H1 (cell line): Measurements from ENCODE around the gene ZNF750. TPM values are rescaled to one million over a fixed set of nuclear protein-coding genes. Genes with fewer than 3 reads are reported as not detected.

Source experiments
- CTCF ChIA-PET: fragments of 300-600 bp; sonication (Branson Sonifier 250); formaldehyde crosslinking; loops from one replicate; lab custom pipeline; 2021; ENCODE audit not compliant: partially characterized antibody; lab: Charles Lee
- POLR2A ChIA-PET: fragments of 300-600 bp; sonication (Branson Sonifier 250); formaldehyde crosslinking; loops from one replicate; lab custom pipeline; 2021; ENCODE audit warnings: inconsistent platforms; ENCODE audit not compliant: partially characterized antibody; lab: Charles Lee
- DNase-seq, 2 experiments: peaks; one replicate each; pipeline versions ENCODE4 v3.0.0 to v3.0.0-alpha.2; 2010 to 2022; ENCODE audit warnings: low spot score in 2 of 2, low read depth in 1 of 2, mixed read lengths in 1 of 2
- FAIRE-seq: peaks from 2 replicates; lab custom pipeline; 2011; peaks lifted over from hg19 to GRCh38; lab: Jason Lieb, UNC
- H2AFZ ChIP-seq: 2 replicates; pipeline ENCODE4 v1.8.1; 2012; ENCODE audit warnings: low read length, inconsistent platforms
- H2AK5ac ChIP-seq: 2 replicates; pipeline ENCODE4 v1.6.1; 2013; ENCODE audit warnings: low read depth, low read length
- H2BK120ac ChIP-seq: replicated peaks from 2 replicates; pipeline ENCODE3; 2013; ENCODE audit warnings: low read depth, low read length, inconsistent platforms
- H2BK12ac ChIP-seq: 2 replicates; pipeline ENCODE4 v1.6.1; 2013; ENCODE audit warnings: low read depth, low read length
- H2BK15ac ChIP-seq: 2 replicates; pipeline ENCODE4 v1.6.1; 2013; ENCODE audit warnings: low read length
- H2BK20ac ChIP-seq: 2 replicates; pipeline ENCODE4 v1.6.1; 2013; ENCODE audit warnings: low read length
- H2BK5ac ChIP-seq: 2 replicates; pipeline ENCODE4 v1.6.1; 2013; ENCODE audit warnings: low read depth, low read length
- H3K14ac ChIP-seq: 2 replicates; pipeline ENCODE4 v1.6.1; 2013; ENCODE audit warnings: inconsistent platforms; ENCODE audit not compliant: insufficient read length
- H3K18ac ChIP-seq: 2 replicates; pipeline ENCODE4 v1.6.1; 2013; ENCODE audit warnings: low read length; ENCODE audit errors: extremely low read depth
- H3K23ac ChIP-seq: 2 replicates; pipeline ENCODE4 v1.6.1; 2013; ENCODE audit warnings: inconsistent platforms; ENCODE audit not compliant: insufficient read length
- H3K23me2 ChIP-seq: 2 replicates; pipeline ENCODE4 v1.6.1; 2013; ENCODE audit warnings: low read depth, low read length
- H3K27ac ChIP-seq: 2 replicates; pipeline ENCODE4 v1.6.1; 2011; ENCODE audit warnings: low read depth, low read length, inconsistent platforms
- H3K27me3 ChIP-seq, 4 experiments: replicated peaks in 1 of 4; 1 replicate in 1 of 4; 2 replicates in 3 of 4; pipeline versions ENCODE4 v1.6.1 to v1.8.1; 2011 to 2013; ENCODE audit warnings: low read length in 3 of 4, mild to moderate bottlenecking in 3 of 4, inconsistent platforms in 2 of 4, mixed read lengths in 2 of 4, moderate library complexity in 1 of 4; ENCODE audit not compliant: control insufficient read depth in 3 of 4, insufficient read depth in 3 of 4; ENCODE audit errors: extremely low read depth in 1 of 4
- H3K36me3 ChIP-seq, 4 experiments: 2 replicates each; pipeline versions ENCODE4 v1.6.1 to v1.8.1; 2011 to 2013; ENCODE audit warnings: mild to moderate bottlenecking in 4 of 4, low read length in 3 of 4, moderate library complexity in 2 of 4, control low read depth in 1 of 4, inconsistent platforms in 1 of 4; ENCODE audit not compliant: insufficient read depth in 4 of 4, control insufficient read depth in 2 of 4
- H3K4ac ChIP-seq: replicated peaks from 2 replicates; pipeline ENCODE3; 2013; ENCODE audit warnings: low read length, low read depth, mixed read lengths, inconsistent platforms; ENCODE audit not compliant: insufficient read length
- H3K4me1 ChIP-seq, 4 experiments: replicated peaks in 1 of 4; 1 replicate in 1 of 4; 2 replicates in 3 of 4; pipeline versions ENCODE4 v1.6.1 to v1.8.1; 2011 to 2013; ENCODE audit warnings: low read length in 3 of 4, inconsistent platforms in 2 of 4, mixed read lengths in 1 of 4; ENCODE audit not compliant: insufficient read depth in 4 of 4, control insufficient read depth in 3 of 4
- H3K4me2 ChIP-seq, 2 experiments: 2 replicates each; pipeline versions ENCODE4 v1.6.1 to v1.8.1; 2011 to 2013; ENCODE audit warnings: low read depth in 2 of 2, low read length in 2 of 2, control low read depth in 1 of 2, inconsistent platforms in 1 of 2, mild to moderate bottlenecking in 1 of 2; ENCODE audit not compliant: insufficient read depth in 1 of 2
- H3K4me3 ChIP-seq, 4 experiments: fragments of 200-600, 300-600 bp in 1 of 4; sonication (generic), shearing (Covaris generic), sonication (Bioruptor Twin) in 1 of 4; 2 replicates each; pipeline versions ENCODE4 v1.5.1 to v1.8.1; 2011 to 2016; ENCODE audit warnings: low read length in 4 of 4, low read depth in 3 of 4, control low read depth in 2 of 4, inconsistent platforms in 2 of 4, mild to moderate bottlenecking in 2 of 4, mixed read lengths in 1 of 4, moderate library complexity in 1 of 4; ENCODE audit not compliant: insufficient read depth in 2 of 4; ENCODE audit errors: extremely low read depth in 1 of 4
- H3K56ac ChIP-seq: replicated peaks from 2 replicates; pipeline ENCODE3; 2013; ENCODE audit warnings: low read depth, mild to moderate bottlenecking, mixed read lengths, low read length, inconsistent platforms; ENCODE audit not compliant: insufficient read length
- H3K79me1 ChIP-seq: 2 replicates; pipeline ENCODE4 v1.6.1; 2013; ENCODE audit warnings: low read depth, low read length, control low read depth
- H3K79me2 ChIP-seq, 2 experiments: 2 replicates each; pipeline versions ENCODE4 v1.6.1 to v1.8.1; 2012 to 2013; ENCODE audit warnings: low read length in 2 of 2, mild to moderate bottlenecking in 2 of 2, inconsistent platforms in 1 of 2; ENCODE audit not compliant: insufficient read depth in 2 of 2, control insufficient read depth in 1 of 2
- H3K9ac ChIP-seq, 4 experiments: replicated peaks in 1 of 4; 1 replicate in 1 of 4; 2 replicates in 3 of 4; pipeline versions ENCODE4 v1.6.1 to v1.8.1; 2011 to 2013; ENCODE audit warnings: low read depth in 3 of 4, low read length in 3 of 4, control low read depth in 2 of 4, mild to moderate bottlenecking in 2 of 4, moderate library complexity in 2 of 4, inconsistent platforms in 1 of 4; ENCODE audit errors: extremely low read depth in 1 of 4
- H3K9me3 ChIP-seq, 2 experiments: 2 replicates each; pipeline versions ENCODE4 v1.6.1 to v1.8.1; 2012 to 2013; ENCODE audit warnings: mild to moderate bottlenecking in 2 of 2, moderate library complexity in 2 of 2, control low read depth in 1 of 2, inconsistent platforms in 1 of 2, low read depth in 1 of 2, low read length in 1 of 2, mixed read lengths in 1 of 2; ENCODE audit not compliant: insufficient read depth in 2 of 2
- H4K20me1 ChIP-seq, 2 experiments: replicated peaks in 1 of 2; 2 replicates each; pipeline versions ENCODE3 to v1.8.1; 2011 to 2013; ENCODE audit warnings: inconsistent platforms in 2 of 2, low read length in 2 of 2, mild to moderate bottlenecking in 1 of 2; ENCODE audit not compliant: insufficient read depth in 2 of 2, control insufficient read depth in 1 of 2
- H4K5ac ChIP-seq: 2 replicates; pipeline ENCODE4 v1.6.1; 2013; ENCODE audit warnings: low read length, low read depth, mixed read lengths, inconsistent platforms; ENCODE audit not compliant: insufficient read length
- H4K8ac ChIP-seq: 2 replicates; pipeline ENCODE4 v1.8.0; 2013; ENCODE audit warnings: mild to moderate bottlenecking, moderate library complexity, low read length, inconsistent platforms; ENCODE audit not compliant: insufficient read depth; ENCODE audit errors: extremely low read depth
- H4K91ac ChIP-seq: replicated peaks from 2 replicates; pipeline ENCODE3; 2013; ENCODE audit warnings: low read length, mixed read lengths, inconsistent platforms; ENCODE audit not compliant: insufficient read length
- ASH2L ChIP-seq: fragments of 200-600, 300-600 bp; sonication (generic); IDR thresholded peaks from one replicate; pipeline ENCODE4 v1.7.1; 2017; ENCODE audit warnings: low read length
- BACH1 ChIP-seq: IDR thresholded peaks from 2 replicates; pipeline ENCODE4 v1.6.1; 2012; ENCODE audit warnings: low read length, improper control_type of control experiment
- CHD2 ChIP-seq: IDR thresholded peaks from 2 replicates; pipeline ENCODE4 v1.6.1; 2012; ENCODE audit warnings: low read length, improper control_type of control experiment
- GABPA ChIP-seq: IDR thresholded peaks from 2 replicates; pipeline ENCODE4 v1.6.1; 2011; ENCODE audit warnings: mild to moderate bottlenecking, low read length, moderate library complexity, borderline replicate concordance; ENCODE audit not compliant: insufficient read depth
- HDAC6 ChIP-seq: IDR thresholded peaks from one replicate; pipeline ENCODE4 v1.7.1; 2012; ENCODE audit warnings: low read depth, mild to moderate bottlenecking, inconsistent platforms, low read length, moderate library complexity
- POLR2A ChIP-seq, 2 experiments: IDR thresholded peaks; 1 replicate in 1 of 2; 2 replicates in 1 of 2; pipeline ENCODE4 v1.6.1; 2011; ENCODE audit warnings: low read depth in 2 of 2, low read length in 2 of 2, mild to moderate bottlenecking in 2 of 2; ENCODE audit errors: control extremely low read depth in 1 of 2
- RAD21 ChIP-seq, 2 experiments: IDR thresholded peaks in 1 of 2; conservative IDR thresholded peaks in 1 of 2; 2 replicates each; pipeline ENCODE4 v1.6.1; 2011; ENCODE audit warnings: low read depth in 2 of 2, low read length in 2 of 2, improper control_type of control experiment in 1 of 2, inconsistent platforms in 1 of 2, mild to moderate bottlenecking in 1 of 2, moderate library complexity in 1 of 2
- RBBP5 ChIP-seq: IDR thresholded peaks from 2 replicates; pipeline ENCODE4 v1.7.1; 2012; ENCODE audit warnings: low read depth, mild to moderate bottlenecking, inconsistent platforms, low read length, moderate library complexity, borderline replicate concordance
- SIX5 ChIP-seq: IDR thresholded peaks from 2 replicates; pipeline ENCODE4 v1.6.1; 2011; ENCODE audit warnings: mild to moderate bottlenecking, low read depth, low read length
- SP4 ChIP-seq: IDR thresholded peaks from 2 replicates; pipeline ENCODE4 v1.6.1; 2012; ENCODE audit warnings: low read length, inconsistent platforms
- TCF12 ChIP-seq: IDR thresholded peaks from 2 replicates; pipeline ENCODE4 v1.6.1; 2011; ENCODE audit warnings: low read depth, mild to moderate bottlenecking, low read length
- YY1 ChIP-seq: IDR thresholded peaks from 2 replicates; pipeline ENCODE4 v1.6.1; 2011; ENCODE audit warnings: low read depth, mild to moderate bottlenecking, low read length
- WGBS, 2 experiments: shearing (Covaris generic) in 1 of 2; methylation state at CpG; one replicate each; pipeline versions ENCODE4 v1.1.6 to v1.1.7; 2013 to 2015; ENCODE audit warnings: low lambda C conversion rate in 2 of 2, mixed read lengths in 2 of 2, inconsistent platforms in 1 of 2, low coverage in 1 of 2, missing lambda C conversion rate in 1 of 2; ENCODE audit not compliant: insufficient replicate concordance in 2 of 2, insufficient coverage in 1 of 2, insufficient read length in 1 of 2; ENCODE audit errors: extremely low coverage in 1 of 2, missing lambda C conversion rate in 1 of 2; 5-methylcytosine and 5-hydroxymethylcytosine counted together
- polyA plus RNA-seq, 7 experiments: library from polyadenylated mRNA; depleted of rRNA in 3 of 7; stranded (reverse) in 5 of 7; unstranded in 2 of 7; fragments of >200 nt in 5 of 7; fragments of 200-250 nt in 2 of 7; gene quantifications; 1 replicate in 5 of 7; 2 replicates in 1 of 7; 4 replicates in 1 of 7; pipeline versions ENCODE4 v1.2.1 to v1.2.3, GENCODE V29; 2011 to 2013; ENCODE audit warnings: missing spikeins in 2 of 7, mixed read lengths in 2 of 7
- total RNA-seq: library from RNA; stranded (reverse); fragmentation: NEBNext Ultra II Directional; extraction: Animal tissue kit (Norgen Biotek cat#: 25700); gene quantifications from 2 replicates; pipeline ENCODE4 v1.2.1, GENCODE V29; 2021

The ZNF750 gene
- total and polyA plus RNA-seq, 2 of the 8 experiments (the other 6 are each of a cell fraction or from before 2014, with no cell fraction given), result not detected

GRCh38 chr17:82869536-82869935 lies 29.7 kb upstream of the ZNF750 start:
- Histone ChIP-seq H4K91ac (no peak overlapping the region), H3K4me3 (no peak overlapping the region), H2BK12ac (no peak overlapping the region), H2AK5ac (no peak overlapping the region), H3K56ac (no peak overlapping the region), H3K27me3 (no peaks in the 10 kb centered on the region), H2BK120ac (no peak overlapping the region), H2AFZ (no peak overlapping the region), H3K27ac (no peak overlapping the region; the same call in 1 of the 2 replicates), H3K9ac (no peak overlapping the region), H4K20me1 (peaks cover 7 to 18% of the 10 kb centered on the region in 2 experiments), H3K79me1 (peaks cover 14% of the 10 kb centered on the region), H3K9me3 (no peaks in the 10 kb centered on the region), H3K23me2 (no peaks in the 10 kb centered on the region), H3K18ac (no peak overlapping the region), H3K14ac (peak overlapping the region; percentile 37), H3K4me1 (no peaks in the 10 kb centered on the region; a peak in 4 of 7 replicates), H2BK20ac (no peak overlapping the region), H4K5ac (no peak overlapping the region), H2BK5ac (no peak overlapping the region), H3K4me2 (no peak overlapping the region), H3K4ac (no peak overlapping the region), H3K36me3 (peaks cover 3 to 14% (median 13%) of the 10 kb centered on the region in 4 experiments; a peak in 5 of 8 replicates), H2BK15ac (no peak overlapping the region), H3K23ac (no peak overlapping the region), H3K79me2 (peaks cover 0 to 6% of the 10 kb centered on the region in 2 experiments; a peak in 1 of 4 replicates), H4K8ac (no peak overlapping the region)
- DNase-seq (no peak), FAIRE-seq (no peak)
- ChIA-PET POLR2A (no interaction called here), CTCF (interaction anchor here (1.2 to 2.6 kb wide), 4 partner anchors 9 to 190 kb away, joined by 3 to 12 read pairs (median 6); no protein-coding TSS in a partner anchor)
- 92% methylated on average over 11 of the region's 11 CpGs; no CpG with 5 or more reads in 1 of the 2 experiments for WGBS, 2 experiments
- no peak for TF ChIP-seq HDAC6
- no peak for TF ChIP-seq TCF12
- no peak for TF ChIP-seq SP4
- no peak for TF ChIP-seq CHD2
- no peak for TF ChIP-seq BACH1
- TF ChIP-seq SIX5, result no peak
- TF ChIP-seq POLR2A (IDR thresholded peaks at IDR 0.05; ENCODE audit: control extremely low read depth in 1 of 2, low read depth in 2 of 2, low read length in 2 of 2), result no peak
- no peak for TF ChIP-seq RAD21 (IDR thresholded peaks at IDR 0.05 in 1 of 2, conservative IDR thresholded peaks at IDR 0.05 in 1 of 2; ENCODE audit: low read depth in 2 of 2, low read length in 2 of 2)
- TF ChIP-seq YY1, result no peak
- no peak for TF ChIP-seq RBBP5
- no peak for TF ChIP-seq ASH2L
- TF ChIP-seq GABPA, result no peak
